HG02938 (cell line): Measurements from ENCODE around the gene RNF224.
A peak's percentile ranks its signal among the peaks of the same experiment; 100 is the strongest.

Source experiments
- ATAC-seq: cut with Tn5 transposase; IDR thresholded peaks from one replicate; pipeline ENCODE4 v1.9.1; 2021; ENCODE audit warnings: mild to moderate bottlenecking, moderate library complexity; ENCODE audit not compliant: unreplicated experiment

The RNF224 gene

GRCh38 chr9:137191691-137192447, 35.4 kb upstream of the RNF224 start:
- no peak for ATAC-seq

DNA sequence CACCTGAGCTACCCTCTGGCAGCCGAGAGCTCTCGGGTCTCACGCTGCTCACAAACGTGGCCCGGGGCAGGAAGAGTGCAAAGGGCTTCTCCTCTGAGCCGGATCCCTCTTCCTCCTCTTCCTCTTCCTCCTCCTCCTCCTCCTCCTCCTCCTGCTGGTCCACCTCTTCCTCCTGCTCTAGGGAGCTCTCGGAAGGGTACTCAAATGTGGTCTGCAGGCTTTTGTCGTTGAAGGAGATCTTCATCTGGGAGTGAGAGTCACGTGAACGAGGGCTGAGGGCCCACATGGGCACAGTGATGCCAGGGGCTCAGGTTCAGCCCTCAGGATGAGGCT, 34.9 kb upstream of the RNF224 start:
- no peak for ATAC-seq

- ATAC-seq: no peak
Measured at GRCh38 chr9:137192859-137193258, 34.4 kb upstream of the RNF224 start.

DNA sequence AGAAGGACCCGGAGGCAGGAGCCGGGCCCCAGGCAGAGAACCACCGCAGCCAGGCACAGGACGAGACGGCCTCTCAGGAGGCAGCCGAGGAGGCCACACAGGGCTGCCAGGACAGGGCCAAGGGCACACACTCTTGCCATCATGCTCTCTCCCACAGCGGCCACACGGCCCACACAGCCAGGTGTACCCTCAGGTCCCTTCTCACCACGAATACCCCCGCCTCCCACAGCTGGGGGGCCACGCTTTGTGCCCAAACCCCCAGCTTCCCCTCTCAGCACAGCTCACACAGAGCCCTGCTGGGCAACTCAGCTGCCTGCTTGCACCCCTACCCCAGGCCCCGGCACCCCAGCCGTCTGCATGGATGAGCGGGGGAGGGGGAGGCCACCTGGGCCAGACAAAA, 33.5 kb upstream of the RNF224 start:
- no peak for ATAC-seq

DNA sequence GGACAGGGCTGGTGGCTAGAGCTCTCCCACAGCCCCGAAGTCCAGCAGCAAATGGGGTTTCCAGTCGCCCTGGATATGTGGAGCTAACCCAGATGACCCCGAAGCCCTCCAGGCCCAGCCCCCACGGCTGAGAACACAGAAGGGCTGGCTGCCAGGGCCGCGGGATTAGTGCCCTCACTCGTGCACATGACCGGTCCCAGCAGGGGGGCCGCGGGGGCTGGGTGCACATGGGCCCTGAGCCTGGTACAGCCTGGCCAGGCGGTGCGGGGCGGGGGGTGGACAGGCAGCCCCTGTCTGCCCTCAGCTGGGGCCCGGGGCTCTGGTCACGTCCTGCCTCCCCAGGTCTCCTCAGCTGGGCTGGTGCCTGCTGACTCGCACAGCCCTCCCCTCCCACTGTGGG, 32.9 kb upstream of the RNF224 start:
- ATAC-seq: no peak

DNA sequence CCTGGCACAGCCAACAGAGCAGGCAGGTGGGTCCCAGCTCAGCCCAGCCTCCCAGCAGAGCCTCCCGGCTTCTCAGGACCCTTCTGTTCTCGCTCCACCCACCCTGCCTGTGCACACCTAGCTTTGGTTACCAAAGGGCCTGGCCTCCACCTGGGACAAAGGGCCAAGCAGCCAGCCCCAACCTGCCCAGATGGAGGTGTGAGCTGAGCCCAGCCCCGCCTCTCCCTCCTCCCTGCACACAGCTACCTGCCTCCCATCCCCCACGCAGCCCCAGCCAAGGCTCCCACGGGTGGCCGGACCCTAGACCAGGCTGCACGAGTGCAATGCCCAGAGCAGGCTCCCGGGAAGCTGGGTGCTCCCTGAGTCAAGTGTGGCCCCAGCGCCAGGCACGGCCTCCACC, 32.4 kb upstream of the RNF224 start:
- ATAC-seq: no peak

GRCh38 chr9:137195525-137196220, 31.6 kb upstream of the RNF224 start:
- ATAC-seq: no peak

GRCh38 chr9:137198051-137198901, 29.0 kb upstream of the RNF224 start:
- no peak for ATAC-seq

DNA sequence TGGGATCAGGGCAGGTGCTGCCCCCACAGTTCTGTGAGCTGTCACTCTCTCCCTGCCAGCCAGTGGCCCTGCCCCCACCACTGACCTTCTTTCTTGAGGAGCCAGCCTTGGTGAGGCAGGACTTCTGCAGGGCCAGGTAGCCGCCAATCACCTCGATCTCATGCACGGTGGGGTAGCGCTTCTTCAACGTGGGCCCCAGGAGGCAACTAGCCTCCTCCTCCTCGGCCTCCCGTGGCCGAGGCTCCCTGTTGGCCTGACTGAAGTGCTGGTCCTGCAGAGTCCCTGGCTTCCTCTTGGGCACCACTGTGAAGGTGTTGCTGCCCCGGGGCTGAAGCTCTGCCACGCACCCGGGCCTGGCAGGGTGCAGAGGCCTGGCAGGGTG, 28.4 kb upstream of the RNF224 start:
- ATAC-seq: no peak

DNA sequence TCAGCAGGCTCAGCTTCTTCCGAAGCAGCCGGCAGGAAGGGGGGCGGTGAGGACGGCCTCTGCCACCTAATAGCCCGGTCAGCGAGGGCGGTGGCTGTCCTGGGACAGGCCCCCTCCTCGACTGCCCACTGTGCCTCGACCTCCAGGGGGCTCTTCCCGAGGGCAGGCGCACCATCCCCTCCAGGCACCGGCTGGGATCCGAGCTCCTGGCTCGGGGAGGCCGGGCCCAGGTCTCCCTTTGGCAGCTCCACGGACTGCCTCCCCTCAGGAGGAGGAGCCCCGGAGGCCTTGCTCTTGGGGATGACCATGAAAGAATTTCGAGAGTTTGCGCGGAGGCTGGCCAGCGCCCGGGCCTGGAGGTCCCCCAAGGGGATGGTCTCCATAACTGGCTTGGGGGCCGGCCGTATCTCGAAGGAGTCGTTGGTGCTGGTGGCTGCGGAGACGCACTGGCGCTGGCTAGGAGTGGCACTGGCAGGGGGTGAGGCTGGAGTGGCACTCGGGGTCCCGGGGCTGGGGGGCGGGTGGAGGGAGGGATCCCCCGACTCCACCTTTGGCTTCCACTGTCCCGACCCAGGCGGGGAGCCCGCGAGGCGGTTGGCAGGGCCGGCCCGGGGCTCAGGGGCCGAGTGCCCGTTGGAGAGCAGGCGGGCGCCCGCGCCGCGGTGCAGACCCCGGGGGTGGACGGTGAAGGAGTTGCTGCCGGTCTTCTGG, 27.7 kb upstream of the RNF224 start:
- no peak for ATAC-seq

DNA sequence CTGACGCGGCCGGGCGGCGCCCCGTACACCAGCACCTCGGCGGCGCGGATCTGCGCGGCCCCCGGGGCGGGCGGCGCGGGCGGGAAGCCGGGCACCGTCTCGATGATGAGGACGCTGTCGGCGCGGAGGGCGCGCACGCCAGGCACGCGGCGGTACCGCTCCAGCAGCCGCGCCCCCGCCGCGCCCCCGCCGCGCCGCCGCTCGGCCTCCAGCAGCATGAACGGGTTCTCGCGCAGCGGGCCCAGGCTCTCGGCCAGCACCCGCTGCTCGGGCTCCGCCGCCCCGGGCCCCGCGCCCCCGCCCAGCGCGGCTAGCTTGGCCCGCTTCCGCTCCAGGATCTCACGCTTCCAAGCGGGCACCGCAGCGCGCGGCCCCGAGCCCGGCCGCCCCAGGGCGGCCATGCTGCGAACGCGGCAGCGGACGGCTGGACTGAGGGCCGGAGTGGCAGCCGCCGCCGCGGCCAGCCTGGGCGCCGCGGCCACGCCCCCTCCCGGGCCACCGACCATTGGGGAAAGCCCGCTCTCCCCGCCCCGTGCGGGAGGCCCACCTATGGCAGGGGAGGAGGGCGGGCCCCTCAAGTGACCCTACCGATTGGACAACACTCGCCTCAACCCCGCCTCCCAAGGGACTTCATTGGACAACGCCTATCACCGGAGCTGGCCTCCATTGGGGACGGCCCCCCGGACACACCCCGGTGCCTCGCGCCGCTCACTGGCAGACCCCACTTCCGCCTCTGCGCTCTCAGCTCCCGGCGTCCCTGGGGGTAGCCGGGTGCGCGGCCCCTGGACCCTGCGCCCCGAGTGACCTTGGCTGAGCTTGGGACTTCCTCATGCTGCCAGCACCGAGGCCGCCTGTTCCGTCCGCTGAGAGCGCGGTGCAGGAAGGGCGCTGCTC, 26.7 kb upstream of the RNF224 start, which contains the start of gene TPRN:
Gene TPRN (minus strand): TSS at position 431 of the 894 bp plus-strand sequence. CDS start 30 bp downstream, at position 401.
- peak; percentile 90 for ATAC-seq

DNA sequence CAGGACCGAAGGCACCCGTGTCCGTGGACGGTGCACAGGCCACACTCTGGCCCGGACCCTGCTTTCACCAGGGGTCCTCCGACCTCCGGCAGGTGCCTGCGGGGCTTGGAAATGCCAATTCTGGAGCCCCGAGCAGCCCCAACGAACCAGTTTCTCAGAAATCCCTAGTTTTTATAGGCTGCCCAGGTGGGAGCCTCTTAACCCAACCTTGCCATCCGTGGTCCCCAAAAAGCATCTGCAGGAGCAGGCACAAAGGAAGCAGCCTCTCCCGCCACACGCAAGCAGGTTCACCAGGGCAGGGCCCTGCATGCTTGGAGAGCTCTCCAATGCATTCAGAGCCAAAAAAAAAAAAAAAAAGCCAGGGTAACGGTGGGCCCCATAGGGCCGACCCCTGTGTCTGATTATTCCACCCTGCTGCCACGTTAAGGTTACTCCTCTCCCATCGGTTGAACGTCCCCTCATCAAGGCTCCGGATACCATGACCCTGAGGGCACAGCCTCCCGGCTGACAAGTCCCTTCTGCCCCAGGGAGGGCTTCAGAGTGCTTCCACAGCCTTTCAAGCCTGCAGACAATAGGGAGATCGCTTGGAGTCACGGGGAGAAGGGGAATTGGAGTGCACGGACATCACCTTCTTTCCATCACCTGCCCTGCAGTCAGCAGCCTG, 26.0 kb upstream of the RNF224 start:
- ATAC-seq: no peak

- ATAC-seq: no peak
Measured at GRCh38 chr9:137202966-137203365, 24.3 kb upstream of the RNF224 start.

DNA sequence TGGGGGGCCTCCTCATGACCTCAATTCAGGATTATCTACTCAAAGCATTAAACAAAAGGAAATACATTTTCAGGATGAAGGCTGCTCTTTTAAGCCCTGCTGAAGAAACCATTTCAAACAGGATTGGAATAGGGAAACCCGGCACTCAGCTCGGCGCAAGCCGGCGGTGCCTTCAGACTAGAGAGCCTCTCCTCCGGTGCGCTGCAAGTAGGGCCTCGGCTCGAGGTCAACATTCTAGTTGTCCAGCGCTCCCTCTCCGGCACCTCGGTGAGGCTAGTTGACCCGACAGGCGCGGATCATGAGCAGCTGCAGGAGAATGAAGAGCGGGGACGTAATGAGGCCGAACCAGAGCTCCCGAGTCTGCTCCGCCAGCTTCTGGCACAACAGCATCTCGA, 22.6 kb upstream of the RNF224 start:
- no peak for ATAC-seq

DNA sequence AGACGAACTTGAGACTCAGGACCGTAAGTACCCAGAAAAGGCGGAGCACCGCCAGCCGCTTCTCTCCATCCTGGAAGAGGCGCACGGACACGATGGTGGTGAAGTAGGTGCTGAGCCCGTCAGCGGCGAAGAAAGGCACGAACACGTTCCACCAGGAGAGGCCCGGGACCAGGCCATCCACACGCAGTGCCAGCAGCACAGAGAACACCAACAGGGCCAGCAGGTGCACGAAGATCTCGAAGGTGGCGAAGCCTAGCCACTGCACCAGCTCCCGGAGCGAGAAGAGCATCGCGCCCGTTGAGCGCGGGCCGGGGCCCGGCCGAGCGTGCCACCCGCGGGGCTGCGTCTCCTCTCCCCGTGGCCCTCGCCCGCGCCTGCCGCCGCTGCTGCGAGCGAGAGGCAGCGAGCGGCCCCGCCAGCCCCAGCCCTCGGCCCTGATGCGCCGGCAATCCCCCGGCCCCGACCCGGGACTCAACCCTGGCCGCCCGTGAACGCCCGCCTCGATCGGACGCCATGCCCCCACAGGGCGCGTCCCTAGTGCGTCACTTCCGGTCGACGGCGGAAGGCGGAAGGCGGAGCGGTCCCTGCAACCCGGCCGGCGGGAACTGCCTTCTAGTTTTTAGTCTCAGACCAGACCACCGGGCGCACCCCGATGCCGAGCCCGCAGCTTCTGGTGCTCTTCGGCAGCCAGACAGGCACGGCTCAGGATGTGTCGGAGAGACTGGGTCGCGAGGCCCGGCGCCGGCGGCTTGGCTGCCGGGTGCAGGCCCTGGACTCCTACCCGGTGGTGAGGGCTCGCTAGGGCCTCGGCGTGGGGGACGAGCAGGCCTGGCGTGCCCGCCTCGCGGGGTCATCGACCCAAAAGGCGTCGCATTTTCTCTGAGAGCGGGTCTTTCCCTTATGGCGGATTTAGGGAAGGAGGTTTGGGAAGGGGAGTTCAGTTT, 21.9 kb upstream of the RNF224 start, which contains the start of the genes NDOR1 and TMEM203:
Gene NDOR1 (plus strand): TSS at position 575 of the 944 bp plus-strand sequence. CDS start 78 bp downstream, at position 653.
Gene TMEM203 (minus strand): TSS at position 523 of the 944 bp plus-strand sequence. CDS start 234 bp downstream, at position 289.
- peak; percentile 38 for ATAC-seq

- ATAC-seq: no peak
Measured at GRCh38 chr9:137206602-137207001, 20.7 kb upstream of the RNF224 start.

DNA sequence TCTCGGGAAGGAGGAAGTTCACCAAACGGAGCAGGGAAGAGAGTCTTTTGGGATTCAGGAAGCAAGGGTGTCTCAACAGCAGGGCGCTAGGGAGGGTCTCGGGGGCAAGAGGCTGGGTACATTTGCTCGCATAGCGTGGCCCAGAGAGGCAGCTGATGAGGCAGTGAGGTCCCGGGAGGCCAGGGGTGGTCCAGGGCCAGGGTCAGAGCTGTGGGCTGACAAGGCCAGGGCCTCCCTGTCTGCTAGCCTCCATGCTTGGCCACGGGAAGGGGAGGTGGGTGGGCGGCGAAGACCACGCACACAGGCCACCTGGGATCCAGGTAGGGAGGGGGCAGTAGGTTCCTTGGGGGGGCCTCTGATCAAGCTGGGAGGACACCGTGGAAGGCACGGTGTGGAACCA, 15.8 kb upstream of the RNF224 start:
- ATAC-seq: no peak

- ATAC-seq: no peak
Measured at GRCh38 chr9:137212520-137212919, 14.8 kb upstream of the RNF224 start.
